NCI-H2227 (cell line): Measurements from ENCODE around the gene CDKN2B-AS1.
"Not testable (repeated sequence)": the region's sequence is repeated elsewhere in the genome, so short reads cannot be mapped to it uniquely, and the experiment has no call there.

Experiments
- DNase-seq: peaks from one replicate; lab custom pipeline; 2025; ENCODE audit not compliant: unreplicated experiment; lab: John Stamatoyannopoulos, UW

Gene CDKN2B-AS1

GRCh38 chr9:22043928-22044327 lies 49.3 kb downstream of the CDKN2B-AS1 start:
- DNase-seq, result no peak

DNA sequence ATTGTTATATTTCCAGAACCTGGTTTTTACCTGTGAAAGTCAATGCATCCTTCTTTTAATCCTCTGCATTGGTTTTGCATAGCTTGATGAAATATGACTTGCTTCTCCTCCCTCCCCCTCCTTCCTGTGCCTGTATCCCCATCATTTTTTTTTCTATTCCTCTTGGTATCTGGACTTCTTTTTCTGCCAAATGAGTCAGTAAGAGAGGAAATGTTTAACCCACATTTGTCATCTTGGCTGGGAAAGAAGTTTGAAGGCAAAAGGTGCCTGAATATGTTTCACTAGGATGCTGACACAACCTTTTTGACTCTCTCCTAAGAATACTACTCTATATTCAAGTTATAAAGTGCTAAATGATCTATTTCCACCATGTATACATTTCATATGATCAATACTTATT lies 50.0 kb downstream of the CDKN2B-AS1 start:
- no peak for DNase-seq

- DNase-seq, result no peak
Observed at GRCh38 chr9:22045423-22045822, 50.8 kb downstream of the CDKN2B-AS1 start.

GRCh38 chr9:22046243-22046885 lies 51.8 kb downstream of the CDKN2B-AS1 start:
- no peak for DNase-seq

- no peak for DNase-seq
Observed at GRCh38 chr9:22047596-22047995, 53.0 kb downstream of the CDKN2B-AS1 start.

- DNase-seq, result no peak
Observed at GRCh38 chr9:22049411-22049810, 54.8 kb downstream of the CDKN2B-AS1 start.

- no peak for DNase-seq
Observed at GRCh38 chr9:22050924-22051323, 56.3 kb downstream of the CDKN2B-AS1 start.

GRCh38 chr9:22052376-22052945 lies 57.9 kb downstream of the CDKN2B-AS1 start:
- DNase-seq, result no peak

DNA sequence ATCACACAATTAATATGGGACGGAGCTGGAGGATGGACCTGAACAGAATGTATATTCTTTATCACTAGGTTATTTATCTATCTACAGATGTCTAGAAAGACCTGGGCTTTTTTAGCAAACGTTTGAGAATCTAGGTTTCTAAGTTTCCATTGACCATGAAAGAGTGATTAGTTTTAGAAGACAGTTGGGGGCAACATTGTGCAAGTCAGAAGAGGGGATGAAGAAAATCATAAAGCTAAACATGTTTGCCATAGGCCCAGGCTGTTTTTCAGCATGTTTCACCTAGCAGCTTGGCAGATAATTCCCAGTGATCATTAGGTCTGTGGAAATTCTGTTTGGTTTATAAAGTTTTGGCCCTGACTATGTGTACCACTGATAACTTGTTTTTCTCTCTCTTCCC lies 58.6 kb downstream of the CDKN2B-AS1 start:
- DNase-seq, result no peak

GRCh38 chr9:22054076-22054475 lies 59.5 kb downstream of the CDKN2B-AS1 start:
- DNase-seq, result no peak

DNA sequence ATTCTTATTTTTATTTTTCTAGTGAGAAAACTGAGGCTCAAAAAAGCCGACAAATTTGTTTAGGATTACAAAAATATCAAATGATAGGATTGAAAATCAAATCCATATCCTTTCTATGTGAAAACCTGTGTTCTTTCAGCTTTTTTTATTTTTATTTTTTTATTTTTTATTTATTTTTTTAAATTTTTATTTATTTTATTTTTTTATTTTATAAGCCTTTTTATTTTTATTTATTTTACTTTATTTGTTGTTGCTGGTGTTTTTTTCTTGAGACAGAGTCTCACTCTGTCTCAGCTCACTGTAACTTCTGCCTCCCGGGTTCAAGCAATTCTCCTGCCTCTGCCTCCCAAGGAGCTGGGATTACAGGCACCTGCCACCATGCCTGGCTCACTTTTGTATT lies 59.9 kb downstream of the CDKN2B-AS1 start:
- DNase-seq, result no peak

GRCh38 chr9:22055090-22055489 lies 60.5 kb downstream of the CDKN2B-AS1 start:
- no peak for DNase-seq

DNA sequence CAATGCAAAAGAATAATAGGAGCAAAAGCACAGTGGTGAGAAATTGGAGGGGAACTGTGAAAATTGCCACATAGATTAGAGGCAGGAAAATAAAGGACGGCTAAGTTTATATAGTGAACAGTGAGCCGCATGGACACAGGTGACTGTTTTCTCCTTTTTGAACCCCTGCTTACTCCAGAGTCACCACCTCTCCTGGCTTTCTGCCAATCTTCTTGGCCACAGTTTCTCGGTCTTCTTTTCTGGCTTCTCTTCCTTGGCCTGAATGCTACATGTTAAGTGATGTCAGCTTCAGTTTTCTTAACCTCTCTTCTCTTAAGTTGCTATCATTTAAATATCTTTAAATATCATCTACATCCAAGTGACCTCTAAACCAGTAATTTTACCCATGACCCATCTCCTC lies 61.8 kb downstream of the CDKN2B-AS1 start:
- no peak for DNase-seq

GRCh38 chr9:22057972-22058371 lies 63.4 kb downstream of the CDKN2B-AS1 start:
- DNase-seq, result not testable (repeated sequence)

DNA sequence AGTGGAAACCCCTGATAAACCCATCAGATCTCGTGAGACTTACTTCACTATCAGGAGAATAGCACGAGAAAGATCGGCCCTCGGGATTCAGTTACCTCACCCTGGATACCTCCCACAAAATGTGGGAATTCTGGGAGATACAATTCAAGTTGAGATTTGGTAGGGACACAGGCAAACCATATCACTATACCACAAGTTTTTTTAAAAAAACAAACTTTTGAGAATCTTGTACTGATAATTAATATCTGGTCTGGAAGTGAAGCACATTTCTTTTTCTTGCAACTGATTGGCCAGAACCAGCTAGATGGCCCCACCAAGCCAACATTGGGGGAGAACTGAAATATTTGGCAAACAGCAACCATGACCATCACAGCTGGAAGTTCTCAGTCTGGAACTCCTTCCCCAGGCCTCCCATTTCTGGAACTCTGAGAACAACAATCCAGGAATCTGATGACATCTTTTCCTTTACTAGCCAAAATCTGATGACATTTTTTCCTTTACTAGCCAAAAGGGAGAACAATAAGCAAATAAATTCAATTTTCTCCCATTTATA lies 66.3 kb downstream of the CDKN2B-AS1 start:
- DNase-seq, result no peak

DNA sequence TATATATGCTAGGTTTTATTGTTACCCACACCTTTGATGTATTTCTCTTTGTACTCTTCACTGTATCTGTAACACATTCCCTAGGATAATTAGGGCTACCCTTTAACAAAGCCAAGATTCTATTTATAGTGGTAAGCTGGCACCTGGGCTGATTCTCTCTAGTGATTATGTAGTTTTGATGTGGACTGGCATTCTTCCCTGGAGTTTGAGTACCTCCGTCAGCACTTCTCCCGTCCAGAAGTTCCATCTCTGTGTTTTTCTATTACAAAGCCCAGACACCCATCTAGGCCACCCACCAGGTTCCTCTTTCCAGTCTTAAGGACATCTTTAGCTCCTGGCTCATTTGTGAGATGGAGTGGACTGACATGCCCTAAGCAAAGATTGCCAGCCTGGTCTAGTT lies 70.4 kb downstream of the CDKN2B-AS1 start:
- no peak for DNase-seq

DNA sequence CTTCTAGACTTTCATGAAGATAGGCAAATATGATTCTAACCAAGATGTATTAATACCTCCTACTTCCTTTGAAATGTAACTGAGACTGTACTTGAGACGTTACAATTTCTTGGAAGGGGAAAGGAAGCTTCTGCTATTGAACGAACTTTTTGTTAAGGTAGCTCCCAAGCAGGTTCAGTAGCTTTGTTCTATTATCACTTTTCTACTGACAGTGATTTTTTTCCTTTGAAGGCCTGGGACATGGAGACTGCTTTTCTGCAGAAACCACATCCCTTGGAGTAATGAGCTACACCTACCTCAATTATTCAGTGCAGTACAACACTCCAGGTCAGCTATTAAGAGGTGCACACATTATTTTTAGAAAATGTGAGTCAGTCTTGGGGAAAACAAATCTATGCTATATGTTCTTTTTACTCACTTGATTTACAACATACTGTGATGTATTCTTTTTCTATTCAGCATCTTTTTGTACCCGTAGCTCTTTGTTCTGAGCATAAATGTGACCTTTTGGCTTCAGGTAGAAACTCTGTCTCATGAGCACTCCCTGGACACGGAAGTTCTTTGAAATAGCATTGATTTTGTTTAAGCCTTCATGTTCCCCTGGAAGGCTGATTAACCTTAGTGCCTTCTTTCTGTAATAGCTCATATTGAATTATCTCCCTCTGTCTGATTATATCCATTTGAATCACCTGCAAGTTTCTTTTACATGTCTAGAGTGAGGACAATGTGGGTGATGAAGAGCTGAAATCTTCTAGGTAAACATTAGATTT lies 71.0 kb downstream of the CDKN2B-AS1 start:
- DNase-seq, result no peak

DNA sequence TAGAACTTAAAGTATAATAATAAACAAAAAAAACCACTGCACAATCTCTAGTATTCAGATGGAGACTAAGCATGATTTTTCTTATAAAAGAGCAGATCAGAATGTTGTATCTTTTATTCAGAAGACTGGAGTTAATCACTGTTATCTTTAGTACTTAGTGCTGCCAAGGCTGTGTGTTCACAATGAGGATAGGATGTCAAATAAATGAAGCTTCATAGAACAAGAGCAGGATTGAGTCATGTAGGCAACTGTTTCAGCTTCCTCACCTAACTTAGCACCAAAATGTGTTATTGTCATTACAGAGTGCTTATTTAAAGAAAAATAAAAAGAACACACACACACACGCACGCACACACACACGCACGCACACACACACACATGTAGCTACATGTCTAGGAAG lies 72.6 kb downstream of the CDKN2B-AS1 start:
- DNase-seq, result no peak

DNA sequence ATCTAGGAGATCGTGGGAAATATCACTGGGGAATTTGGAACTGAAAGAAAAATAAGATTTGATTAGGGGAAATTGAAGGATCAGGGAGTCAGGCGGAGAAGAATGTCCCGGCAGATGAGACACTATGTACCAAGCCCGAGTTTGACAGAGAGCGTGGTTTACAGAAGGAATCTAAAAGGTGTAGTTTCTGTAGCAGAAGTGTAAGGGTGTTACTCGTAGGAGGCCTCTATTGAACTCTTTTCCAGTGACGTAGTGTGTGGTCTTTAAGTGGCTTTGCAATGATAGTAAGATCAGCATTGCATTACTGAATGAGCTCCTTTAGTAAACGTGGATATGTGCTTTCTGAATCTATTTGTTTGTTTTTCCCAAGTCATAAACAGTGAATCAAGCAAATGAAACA lies 73.8 kb downstream of the CDKN2B-AS1 start:
- DNase-seq, result no peak

GRCh38 chr9:22073349-22073748 lies 78.8 kb downstream of the CDKN2B-AS1 start:
- no peak for DNase-seq

GRCh38 chr9:22078081-22078480 lies 83.5 kb downstream of the CDKN2B-AS1 start:
- no peak for DNase-seq

DNA sequence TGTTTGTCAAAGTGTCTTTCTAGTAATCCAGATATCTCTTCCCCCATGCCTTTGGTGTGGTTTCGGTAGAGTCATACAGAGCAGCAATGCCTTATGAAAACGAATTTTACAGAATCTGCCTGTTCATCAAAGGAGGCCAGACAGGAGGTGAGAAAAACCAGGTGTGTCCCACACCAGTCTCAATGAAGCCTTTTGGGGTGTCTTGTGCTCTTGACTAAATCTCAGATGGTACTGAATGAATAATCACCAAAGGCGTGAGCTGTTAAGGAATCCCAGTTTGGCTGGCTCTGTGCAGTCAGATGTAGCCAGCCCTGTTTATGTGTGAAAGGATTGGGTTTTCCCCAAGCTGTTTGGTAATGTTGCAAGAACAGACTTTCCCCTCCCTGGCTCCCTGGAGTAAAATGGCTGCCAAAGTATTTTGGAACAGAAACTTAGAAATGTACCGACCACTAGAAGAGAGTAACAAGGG lies 85.3 kb downstream of the CDKN2B-AS1 start:
- no peak for DNase-seq
